HCT116 (cell line): ENCODE results near the gene ORMDL1.

ENCODE experiments used
- ATF3 ChIP-seq: IDR thresholded peaks from 2 replicates; pipeline ENCODE4 v1.6.1; 2012
- CTCF ChIP-seq, 3 experiments: fragments of 200-600 bp in 1 of 3; sonication (generic) in 1 of 3; IDR thresholded peaks in 2 of 3; conservative IDR thresholded peaks in 1 of 3; 2 replicates each; pipeline ENCODE4 v1.5.1; 2012 to 2017; ENCODE audit warnings: low read depth in 2 of 3, low read length in 2 of 3, antibody characterized with exemption in 1 of 3, borderline replicate concordance in 1 of 3, control low read depth in 1 of 3, mild to moderate bottlenecking in 1 of 3, mixed read lengths in 1 of 3, mixed run types in 1 of 3, moderate library complexity in 1 of 3; ENCODE audit not compliant: insufficient read depth in 1 of 3
- EZH2 ChIP-seq: fragments of 200-600 bp; sonication (generic); IDR thresholded peaks from 2 replicates; pipeline ENCODE4 v1.6.1; 2017; ENCODE audit warnings: antibody characterized with exemption, mixed run types
- EZH2phosphoT487 ChIP-seq: fragments of 200-600 bp; IDR thresholded peaks from 2 replicates; pipeline ENCODE4 v1.6.1; 2018; ENCODE audit warnings: antibody characterized with exemption, borderline replicate concordance
- FOSL1 ChIP-seq: IDR thresholded peaks from 2 replicates; pipeline ENCODE4 v1.6.1; 2012; ENCODE audit warnings: low read depth
- POLR2A ChIP-seq: IDR thresholded peaks from 2 replicates; pipeline ENCODE4 v1.7.0; 2011; ENCODE audit warnings: borderline replicate concordance; ENCODE audit not compliant: insufficient read depth, insufficient read length; ENCODE audit errors: extremely low read depth
- POLR2AphosphoS5 ChIP-seq: IDR thresholded peaks from 2 replicates; pipeline ENCODE4 v1.6.1; 2011; ENCODE audit warnings: mild to moderate bottlenecking, low read depth, low read length, moderate library complexity
- REST ChIP-seq: IDR thresholded peaks from 2 replicates; pipeline ENCODE4 v1.6.1; 2012; ENCODE audit warnings: low read depth
- TCF7L2 ChIP-seq: IDR thresholded peaks from 2 replicates; pipeline ENCODE4 v1.7.0; 2011; ENCODE audit warnings: borderline replicate concordance, inconsistent platforms; ENCODE audit not compliant: insufficient read depth, insufficient read length; ENCODE audit errors: extremely low read depth
- YY1 ChIP-seq: IDR thresholded peaks from 2 replicates; pipeline ENCODE4 v1.6.1; 2011; ENCODE audit warnings: low read length, low read depth, moderate library complexity, mild to moderate bottlenecking; ENCODE audit not compliant: insufficient replicate concordance; ENCODE audit errors: extremely low read depth
- ZNF274 ChIP-seq: fragments of 200-500 bp; sonication (Bioruptor generic); IDR thresholded peaks from 2 replicates; pipeline ENCODE4 v1.6.1; 2014; ENCODE audit warnings: mild to moderate bottlenecking, low read depth, low read length, inconsistent platforms

DNA sequence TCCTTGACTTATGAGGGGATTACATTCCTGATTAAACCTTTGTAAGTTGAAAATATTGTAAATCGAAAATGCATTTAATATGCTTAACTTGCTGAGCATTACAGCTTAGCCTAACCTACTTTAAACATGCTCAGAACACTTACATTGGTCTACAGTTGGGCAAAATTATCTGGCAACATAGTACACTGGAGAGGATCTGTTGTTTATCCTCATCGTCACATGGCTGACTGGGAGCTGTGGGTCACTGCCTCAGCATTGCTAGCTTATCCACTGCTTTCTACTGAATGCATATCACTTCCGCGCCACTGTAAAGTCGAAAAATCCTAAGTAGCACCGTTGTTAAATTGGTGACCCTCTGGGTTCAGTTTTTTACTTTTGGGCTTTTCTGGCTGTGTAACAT lies 13.8 kb upstream of the ORMDL1 start:
- TF ChIP-seq POLR2AphosphoS5 (no peak), EZH2phosphoT487 (no peak), CTCF (IDR thresholded peaks at IDR 0.05 in 2 of 3, conservative IDR thresholded peaks at IDR 0.05 in 1 of 3; ENCODE audit: borderline replicate concordance in 1 of 3, insufficient read depth in 1 of 3, low read depth in 2 of 3, low read length in 2 of 3) (no peak), POLR2A (no peak), EZH2 (no peak), ZNF274 (no peak), ATF3 (no peak), TCF7L2 (no peak), YY1 (no peak), REST (no peak), FOSL1 (no peak)
